ENCODE measurements around the gene EYS. TPM values are rescaled to one million over a fixed set of nuclear protein-coding genes. Genes with fewer than 3 reads are reported as not detected.

EYS gene
- total RNA-seq, 1 experiment from 2014 or later = not detected

- Histone ChIP-seq H3K36me3 (ENCODE audit: control insufficient read depth in 1 of 2, insufficient read depth in 2 of 2, low read length in 2 of 2) (no peaks in the 10 kb centered on the region; a peak in 1 of 4 replicates), H3K9me2 (ENCODE audit: insufficient read depth) (no peaks in the 10 kb centered on the region), H4K20me1 (ENCODE audit: insufficient read depth) (no peaks in the 10 kb centered on the region), H3K27me3 (ENCODE audit: insufficient read depth, low read length) (no peaks in the 10 kb centered on the region), H3K4me1 (ENCODE audit: control insufficient read depth in 1 of 2, insufficient read depth in 2 of 2, low read length in 2 of 2) (no peaks in the 10 kb centered on the region), H3K4me3 (replicated peaks in 1 of 2; ENCODE audit: low read depth in 1 of 2, low read length in 2 of 2) (no peak overlapping the region), H3K9ac (ENCODE audit: low read length) (no peak overlapping the region), H3K9me3 (ENCODE audit: control insufficient read depth in 1 of 2, insufficient read depth in 1 of 2, low read depth in 1 of 2, low read length in 2 of 2) (no peaks in the 10 kb centered on the region; a peak in 1 of 4 replicates), H3K27ac (ENCODE audit: low read depth, low read length) (no peak overlapping the region), H3K4me2 (ENCODE audit: low read length) (no peak overlapping the region), H3K79me2 (ENCODE audit: insufficient read depth, low read length) (no peaks in the 10 kb centered on the region), H2AFZ (ENCODE audit: low read depth, low read length, poor library complexity, severe bottlenecking) (no peak overlapping the region)
- intact Hi-C loops (cut with micrococcal nuclease) = no loop called here
- ATAC-seq (no peak), DNase-seq (ENCODE audit: low read depth, low spot score) (no peak)
- RAD21 ChIA-PET (ENCODE audit: low non-redundant PET in 1 of 2, low total read pairs in 2 of 2, uncharacterized antibody in 2 of 2, unreplicated experiment in 2 of 2) = no interaction called here
- POLR2A ChIA-PET = no interaction called here
- CTCF ChIA-PET = no interaction called here
- TF ChIP-seq CEBPB (IDR thresholded peaks at IDR 0.05; ENCODE audit: low read depth) (no peak), SP1 (IDR thresholded peaks at IDR 0.05; ENCODE audit: low read depth) (no peak), TCF7L2 (IDR thresholded peaks at IDR 0.05; ENCODE audit: borderline replicate concordance, extremely low read depth, insufficient read depth, insufficient read length) (no peak), EGR1 (IDR thresholded peaks at IDR 0.05; ENCODE audit: low read depth) (no peak), ELF1 (IDR thresholded peaks at IDR 0.05; ENCODE audit: borderline replicate concordance, low read depth) (no peak), CTCF (IDR thresholded peaks at IDR 0.05 in 2 of 3, conservative IDR thresholded peaks at IDR 0.05 in 1 of 3; ENCODE audit: borderline replicate concordance in 1 of 3, insufficient read depth in 1 of 3, low read depth in 2 of 3, low read length in 2 of 3) (no peak), SIN3A (IDR thresholded peaks at IDR 0.05; ENCODE audit: low read depth) (no peak)
- BruUV-seq (replicated peaks) = no TSS peak
Observed at GRCh38 chr6:64238071-64238470, 1469.0 kb downstream of the EYS start.

- Histone ChIP-seq H3K4me3 (replicated peaks in 1 of 2; ENCODE audit: low read depth in 1 of 2, low read length in 2 of 2) (no peak overlapping the region), H2AFZ (ENCODE audit: low read depth, low read length, poor library complexity, severe bottlenecking) (no peak overlapping the region), H3K9me3 (ENCODE audit: control insufficient read depth in 1 of 2, insufficient read depth in 1 of 2, low read depth in 1 of 2, low read length in 2 of 2) (no peaks in the 10 kb centered on the region; a peak in 1 of 4 replicates), H3K4me2 (ENCODE audit: low read length) (no peak overlapping the region), H3K9me2 (ENCODE audit: insufficient read depth) (no peaks in the 10 kb centered on the region), H3K9ac (ENCODE audit: low read length) (no peak overlapping the region), H3K27me3 (ENCODE audit: insufficient read depth, low read length) (no peaks in the 10 kb centered on the region), H3K36me3 (ENCODE audit: control insufficient read depth in 1 of 2, insufficient read depth in 2 of 2, low read length in 2 of 2) (no peaks in the 10 kb centered on the region), H3K27ac (ENCODE audit: low read depth, low read length) (no peak overlapping the region), H3K4me1 (ENCODE audit: control insufficient read depth in 1 of 2, insufficient read depth in 2 of 2, low read length in 2 of 2) (no peaks in the 10 kb centered on the region), H3K79me2 (ENCODE audit: insufficient read depth, low read length) (no peaks in the 10 kb centered on the region), H4K20me1 (ENCODE audit: insufficient read depth) (no peaks in the 10 kb centered on the region)
- intact Hi-C loops (cut with micrococcal nuclease) = no loop called here
- ChIA-PET POLR2A (no interaction called here), RAD21 (ENCODE audit: low non-redundant PET in 1 of 2, low total read pairs in 2 of 2, uncharacterized antibody in 2 of 2, unreplicated experiment in 2 of 2) (no interaction called here), CTCF (no interaction called here)
- DNase-seq (ENCODE audit: low read depth, low spot score) = no peak
- no TSS peak for BruUV-seq (replicated peaks)
- ATAC-seq = no peak
- no peak for TF ChIP-seq TCF7L2 (IDR thresholded peaks at IDR 0.05; ENCODE audit: borderline replicate concordance, extremely low read depth, insufficient read depth, insufficient read length)
- TF ChIP-seq ELF1 (IDR thresholded peaks at IDR 0.05; ENCODE audit: borderline replicate concordance, low read depth) = no peak
- no peak for TF ChIP-seq EGR1 (IDR thresholded peaks at IDR 0.05; ENCODE audit: low read depth)
- TF ChIP-seq CEBPB (IDR thresholded peaks at IDR 0.05; ENCODE audit: low read depth) = no peak
- TF ChIP-seq JUND (IDR thresholded peaks at IDR 0.05) = no peak
- no peak for TF ChIP-seq SRF (IDR thresholded peaks at IDR 0.05; ENCODE audit: low read depth)
- no peak for TF ChIP-seq REST (IDR thresholded peaks at IDR 0.05; ENCODE audit: low read depth)
- no peak for TF ChIP-seq EZH2phosphoT487 (IDR thresholded peaks at IDR 0.05; ENCODE audit: borderline replicate concordance)
- TF ChIP-seq POLR2AphosphoS5 (IDR thresholded peaks at IDR 0.05; ENCODE audit: low read depth, low read length) = no peak
- no peak for TF ChIP-seq RAD21 (IDR thresholded peaks at IDR 0.05; ENCODE audit: low read depth)
Observed at GRCh38 chr6:64233746-64234145, 1473.3 kb downstream of the EYS start.
